C4-2B (cell line): Measurements from ENCODE around the gene MALL.

ENCODE experiments used
- ZFX ChIP-seq: fragments of 450-650 bp; IDR thresholded peaks from 2 replicates; pipeline ENCODE4 v1.6.1; 2017
- TF ChIP-seq, protein P1 (sequence below): fragments of 450-650 bp; conservative IDR thresholded peaks from 2 replicates; pipeline ENCODE4 v1.5.1; 2017; ENCODE audit warnings: mild to moderate bottlenecking

DNA sequence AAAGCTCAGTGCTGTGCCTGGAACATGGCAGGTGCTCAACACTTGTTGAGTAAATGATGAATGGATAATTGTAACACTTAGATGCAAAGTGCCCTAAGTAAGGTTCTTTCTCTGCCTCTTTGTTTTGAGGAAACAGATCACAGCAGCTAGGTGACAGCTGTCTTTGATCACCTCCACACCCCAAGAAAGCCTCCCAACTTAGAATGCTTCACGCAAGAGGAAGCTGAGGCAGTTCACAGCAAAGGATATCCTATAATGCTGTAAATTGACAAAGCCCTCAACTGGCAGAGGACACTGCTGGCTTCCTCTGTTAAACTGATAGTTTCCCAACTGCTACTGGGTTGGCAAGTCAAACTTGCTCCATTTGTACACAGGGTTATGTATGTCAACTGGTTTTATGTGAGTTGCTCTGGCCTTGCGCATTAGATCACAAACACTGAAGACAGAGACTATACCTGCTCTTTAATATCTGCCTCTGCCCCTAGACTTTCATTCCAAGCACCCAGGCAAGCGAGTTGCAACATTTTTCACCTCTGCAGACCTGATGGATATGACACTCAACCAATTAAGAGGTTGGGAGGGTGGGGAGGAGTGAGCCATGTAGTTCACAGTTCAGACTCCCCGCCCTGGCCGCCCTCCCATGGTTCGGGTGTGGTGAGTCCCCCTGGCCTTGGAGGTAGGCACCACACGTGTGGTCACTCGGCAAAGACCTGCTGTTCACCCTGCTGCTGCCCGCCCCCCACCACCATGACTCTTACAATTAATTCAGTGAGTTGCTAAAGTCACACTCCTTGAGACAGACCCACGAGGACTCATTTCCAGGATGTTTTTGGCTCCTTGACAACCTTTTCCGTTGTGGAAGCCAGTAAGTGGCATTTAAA is 4.8 kb upstream of the MALL start:
- TF ChIP-seq, protein P1, sequence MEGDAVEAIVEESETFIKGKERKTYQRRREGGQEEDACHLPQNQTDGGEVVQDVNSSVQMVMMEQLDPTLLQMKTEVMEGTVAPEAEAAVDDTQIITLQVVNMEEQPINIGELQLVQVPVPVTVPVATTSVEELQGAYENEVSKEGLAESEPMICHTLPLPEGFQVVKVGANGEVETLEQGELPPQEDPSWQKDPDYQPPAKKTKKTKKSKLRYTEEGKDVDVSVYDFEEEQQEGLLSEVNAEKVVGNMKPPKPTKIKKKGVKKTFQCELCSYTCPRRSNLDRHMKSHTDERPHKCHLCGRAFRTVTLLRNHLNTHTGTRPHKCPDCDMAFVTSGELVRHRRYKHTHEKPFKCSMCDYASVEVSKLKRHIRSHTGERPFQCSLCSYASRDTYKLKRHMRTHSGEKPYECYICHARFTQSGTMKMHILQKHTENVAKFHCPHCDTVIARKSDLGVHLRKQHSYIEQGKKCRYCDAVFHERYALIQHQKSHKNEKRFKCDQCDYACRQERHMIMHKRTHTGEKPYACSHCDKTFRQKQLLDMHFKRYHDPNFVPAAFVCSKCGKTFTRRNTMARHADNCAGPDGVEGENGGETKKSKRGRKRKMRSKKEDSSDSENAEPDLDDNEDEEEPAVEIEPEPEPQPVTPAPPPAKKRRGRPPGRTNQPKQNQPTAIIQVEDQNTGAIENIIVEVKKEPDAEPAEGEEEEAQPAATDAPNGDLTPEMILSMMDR = no peak
- no peak for TF ChIP-seq ZFX
